HG03159 (cell line): ENCODE data around the gene RNF169.

Experiments
- ATAC-seq: cut with Tn5 transposase; IDR thresholded peaks from one replicate; pipeline ENCODE4 v1.9.1; 2021; ENCODE audit warnings: mild to moderate bottlenecking, moderate library complexity; ENCODE audit not compliant: unreplicated experiment

Gene RNF169

GRCh38 chr11:74766905-74767304 is 18.3 kb downstream of the RNF169 start:
- no peak for ATAC-seq

- ATAC-seq: peak; percentile 52
Observed at GRCh38 chr11:74768172-74768651, 19.6 kb downstream of the RNF169 start.

- ATAC-seq: no peak
Observed at GRCh38 chr11:74769055-74769707, 20.5 kb downstream of the RNF169 start.

- no peak for ATAC-seq
Observed at GRCh38 chr11:74770456-74770855, 21.8 kb downstream of the RNF169 start.

GRCh38 chr11:74771139-74771538 is 22.5 kb downstream of the RNF169 start:
- no peak for ATAC-seq

- ATAC-seq: no peak
Observed at GRCh38 chr11:74773476-74773875, 24.8 kb downstream of the RNF169 start.

- no peak for ATAC-seq
Observed at GRCh38 chr11:74775762-74776161, 27.1 kb downstream of the RNF169 start.

GRCh38 chr11:74776546-74776945 is 27.9 kb downstream of the RNF169 start:
- ATAC-seq: no peak

- no peak for ATAC-seq
Observed at GRCh38 chr11:74777038-74777437, 28.4 kb downstream of the RNF169 start.

- ATAC-seq: no peak
Observed at GRCh38 chr11:74777877-74778276, 29.2 kb downstream of the RNF169 start.

- ATAC-seq: no peak
Observed at GRCh38 chr11:74778581-74778980, 29.9 kb downstream of the RNF169 start.

- ATAC-seq: no peak
Observed at GRCh38 chr11:74780248-74781005, 31.8 kb downstream of the RNF169 start.

GRCh38 chr11:74783241-74783871 is 34.7 kb downstream of the RNF169 start:
- ATAC-seq: peak; percentile 87

GRCh38 chr11:74784234-74784633 is 35.6 kb downstream of the RNF169 start:
- no peak for ATAC-seq

GRCh38 chr11:74784726-74785125 is 36.1 kb downstream of the RNF169 start:
- no peak for ATAC-seq

- ATAC-seq: no peak
Observed at GRCh38 chr11:74786574-74786973, 37.9 kb downstream of the RNF169 start.

GRCh38 chr11:74791333-74792100 is 42.9 kb downstream of the RNF169 start:
- no peak for ATAC-seq

GRCh38 chr11:74806267-74806666 is 57.6 kb downstream of the RNF169 start:
- ATAC-seq: no peak

- no peak for ATAC-seq
Observed at GRCh38 chr11:74809801-74810200, 61.2 kb downstream of the RNF169 start.

GRCh38 chr11:74815966-74816365 is 67.3 kb downstream of the RNF169 start:
- ATAC-seq: no peak

GRCh38 chr11:74816664-74817063 is 68.0 kb downstream of the RNF169 start:
- no peak for ATAC-seq
